Neural progenitor cell (in vitro differentiated cells): ENCODE results near the gene SUSD2.

ENCODE experiments used
- CTCF ChIP-seq: fragments of 200-600 bp; sonication (generic); IDR thresholded peaks from 2 replicates; pipeline ENCODE4 v1.5.1; 2017; ENCODE audit warnings: antibody characterized with exemption, mild to moderate bottlenecking
- EZH2 ChIP-seq: fragments of 200-600 bp; sonication (generic); IDR thresholded peaks from 2 replicates; pipeline ENCODE4 v1.6.1; 2017; ENCODE audit warnings: antibody characterized with exemption, mild to moderate bottlenecking, moderate library complexity
- EZH2phosphoT487 ChIP-seq: fragments of 200-600 bp; sonication (generic); IDR thresholded peaks from 2 replicates; pipeline ENCODE4 v1.6.1; 2017; ENCODE audit warnings: antibody characterized with exemption

- TF ChIP-seq CTCF (no peak), EZH2 (no peak), EZH2phosphoT487 (no peak)
These were observed 26.9 kb downstream of the SUSD2 start for GRCh38 chr22:24208012-24208749.
